ENCODE measurements around the gene CATSPER3. TPM values are rescaled to one million over a fixed set of nuclear protein-coding genes. Genes with fewer than 3 reads are reported as not detected.

The CATSPER3 gene
- total RNA-seq, 2 donors from 2014 or later: 0.52 TPM; not detected in 1

DNA sequence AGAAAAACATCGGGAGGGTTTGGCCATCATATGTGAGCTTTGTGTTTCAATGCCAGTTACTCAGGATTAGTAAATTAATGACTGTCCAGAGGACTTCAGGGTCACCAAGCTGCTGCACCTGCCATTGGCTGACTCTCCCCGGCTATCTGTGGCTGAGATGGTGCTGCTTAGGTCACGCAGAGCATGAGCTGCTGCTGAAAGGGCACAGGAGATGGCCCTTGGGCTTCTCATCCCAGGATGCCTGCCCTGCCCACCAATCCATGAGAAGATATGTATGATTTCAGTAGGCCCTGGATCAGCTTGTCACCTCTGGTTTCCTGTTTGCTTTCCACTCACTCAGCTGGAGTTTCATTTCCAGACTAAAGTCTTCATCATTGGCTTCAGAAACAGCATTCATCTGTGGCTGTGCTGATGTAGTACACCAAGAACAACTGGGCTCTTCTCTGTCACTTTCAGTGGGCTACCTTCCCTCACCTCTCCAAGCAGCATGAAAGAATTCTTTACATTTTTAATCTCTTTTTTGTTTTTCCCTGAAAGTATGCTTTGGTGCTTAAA, 2.4 kb upstream of the CATSPER3 start:
- ATAC-seq (no peak), DNase-seq (no peak)
- no peak overlapping the region for H3K27ac ChIP-seq
- H3K9me3 ChIP-seq: no peaks in the 10 kb centered on the region
- peaks cover 0 to 5% of the 10 kb centered on the region in 2 donors for H3K36me3 ChIP-seq (replicated peaks in 1 of 2; ENCODE audit: insufficient read depth in 1 of 2, low read depth in 2 of 2)
- intact Hi-C loops (cut with DNase I): no loop called here
- TF ChIP-seq, protein P1, sequence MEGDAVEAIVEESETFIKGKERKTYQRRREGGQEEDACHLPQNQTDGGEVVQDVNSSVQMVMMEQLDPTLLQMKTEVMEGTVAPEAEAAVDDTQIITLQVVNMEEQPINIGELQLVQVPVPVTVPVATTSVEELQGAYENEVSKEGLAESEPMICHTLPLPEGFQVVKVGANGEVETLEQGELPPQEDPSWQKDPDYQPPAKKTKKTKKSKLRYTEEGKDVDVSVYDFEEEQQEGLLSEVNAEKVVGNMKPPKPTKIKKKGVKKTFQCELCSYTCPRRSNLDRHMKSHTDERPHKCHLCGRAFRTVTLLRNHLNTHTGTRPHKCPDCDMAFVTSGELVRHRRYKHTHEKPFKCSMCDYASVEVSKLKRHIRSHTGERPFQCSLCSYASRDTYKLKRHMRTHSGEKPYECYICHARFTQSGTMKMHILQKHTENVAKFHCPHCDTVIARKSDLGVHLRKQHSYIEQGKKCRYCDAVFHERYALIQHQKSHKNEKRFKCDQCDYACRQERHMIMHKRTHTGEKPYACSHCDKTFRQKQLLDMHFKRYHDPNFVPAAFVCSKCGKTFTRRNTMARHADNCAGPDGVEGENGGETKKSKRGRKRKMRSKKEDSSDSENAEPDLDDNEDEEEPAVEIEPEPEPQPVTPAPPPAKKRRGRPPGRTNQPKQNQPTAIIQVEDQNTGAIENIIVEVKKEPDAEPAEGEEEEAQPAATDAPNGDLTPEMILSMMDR (IDR thresholded peaks at IDR 0.05): no peak
- no peak for TF ChIP-seq POLR2A (IDR thresholded peaks at IDR 0.05)
- H3K27me3 ChIP-seq: no peaks in the 10 kb centered on the region
- peaks cover 9% of the 10 kb centered on the region for H3K4me1 ChIP-seq
- no peak overlapping the region for H3K4me3 ChIP-seq
- WGBS, 2 donors: 74 to 81% methylated on average over 3 of the region's 3 CpGs

DNA sequence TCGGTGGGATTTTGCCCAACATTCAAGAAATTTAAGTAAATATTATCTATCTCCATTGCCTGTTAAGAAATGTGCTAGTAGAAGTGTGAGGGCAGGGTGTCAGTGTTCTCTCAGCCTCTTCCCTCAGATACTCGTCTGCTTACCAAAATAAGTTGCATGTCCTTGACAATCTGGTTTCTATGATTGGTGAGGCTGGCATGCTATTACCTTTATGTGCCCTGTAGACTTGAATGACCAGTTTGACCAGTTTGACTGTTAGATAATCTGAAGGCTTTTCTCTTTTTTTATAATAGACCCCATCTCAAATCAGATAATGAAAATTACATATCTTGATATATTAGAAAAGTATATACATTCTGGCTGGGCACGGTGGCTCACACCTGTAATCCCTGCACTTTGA, 348 bp downstream of the CATSPER3 start:
- no peak for DNase-seq
- no peak for TF ChIP-seq POLR2A (IDR thresholded peaks at IDR 0.05)
- TF ChIP-seq, protein P1 (IDR thresholded peaks at IDR 0.05): no peak
- Histone ChIP-seq H3K36me3 (replicated peaks in 1 of 2; ENCODE audit: insufficient read depth in 1 of 2, low read depth in 2 of 2) (peaks cover 0 to 3% of the 10 kb centered on the region in 2 donors), H3K4me3 (no peak overlapping the region), H3K27me3 (no peaks in the 10 kb centered on the region), H3K4me1 (peaks cover 9% of the 10 kb centered on the region), H3K9me3 (no peaks in the 10 kb centered on the region), H3K27ac (no peak overlapping the region)
- 44 to 48% methylated on average over 3 of the region's 3 CpGs for WGBS, 2 donors
- intact Hi-C loops (cut with DNase I): no loop called here
- no peak for ATAC-seq

GRCh38 chr5:134969166-134969565, 1.5 kb downstream of the CATSPER3 start:
- DNase-seq (no peak), ATAC-seq (no peak)
- TF ChIP-seq, protein P1 (IDR thresholded peaks at IDR 0.05): no peak
- no peak for TF ChIP-seq POLR2A (IDR thresholded peaks at IDR 0.05)
- peaks cover 9% of the 10 kb centered on the region for H3K4me1 ChIP-seq
- H3K27me3 ChIP-seq: no peaks in the 10 kb centered on the region
- no peak overlapping the region for H3K27ac ChIP-seq
- no peaks in the 10 kb centered on the region for H3K9me3 ChIP-seq
- H3K4me3 ChIP-seq: no peak overlapping the region
- intact Hi-C loops (cut with DNase I): no loop called here
- H3K36me3 ChIP-seq (replicated peaks in 1 of 2; ENCODE audit: insufficient read depth in 1 of 2, low read depth in 2 of 2): peaks cover 0 to 3% of the 10 kb centered on the region in 2 donors

DNA sequence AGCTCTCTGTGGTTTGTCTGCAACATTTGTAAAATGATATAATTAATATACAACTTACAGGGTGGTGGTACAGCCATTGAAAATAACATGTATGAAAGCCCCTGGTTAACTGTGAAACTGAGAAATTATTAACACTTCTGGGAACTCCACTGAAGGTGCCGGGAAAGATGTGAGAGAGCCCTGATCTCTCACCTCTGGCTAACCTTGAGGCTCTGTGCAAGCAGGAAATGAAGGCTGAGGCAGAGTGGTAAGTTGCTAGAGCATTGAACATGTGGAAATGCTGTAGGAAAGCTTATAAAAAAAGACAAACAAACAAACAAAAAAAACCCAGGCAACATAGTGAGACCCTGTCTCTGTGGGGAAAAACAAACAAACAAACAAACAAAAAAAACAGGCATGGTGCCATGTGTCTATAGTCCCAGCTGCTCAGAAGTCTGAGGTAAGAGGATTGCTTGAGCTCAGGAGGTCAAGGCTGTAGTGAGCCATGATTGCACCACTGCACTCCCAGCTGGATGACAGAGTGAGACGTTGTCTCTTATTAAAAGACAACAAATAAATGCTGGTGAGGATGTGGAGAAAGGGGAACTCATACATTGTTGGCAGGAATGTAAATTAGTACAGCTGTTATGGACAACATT, 7.5 kb downstream of the CATSPER3 start:
- Histone ChIP-seq H3K27ac (no peak overlapping the region), H3K27me3 (no peaks in the 10 kb centered on the region), H3K4me1 (no peaks in the 10 kb centered on the region), H3K9me3 (peaks cover 0 to 25% (median 0%) of the 10 kb centered on the region in 3 donors), H3K36me3 (replicated peaks in 1 of 2; ENCODE audit: insufficient read depth in 1 of 2, low read depth in 2 of 2) (no peaks in the 10 kb centered on the region), H3K4me3 (no peak overlapping the region)
- WGBS, 2 donors: 83 to 85% methylated on average over 2 of the region's 2 CpGs
- intact Hi-C loops (cut with DNase I): no loop called here
- ATAC-seq: no peak
- no peak for DNase-seq
- TF ChIP-seq POLR2A (IDR thresholded peaks at IDR 0.05): no peak
- TF ChIP-seq, protein P1 (IDR thresholded peaks at IDR 0.05): no peak

GRCh38 chr5:134975843-134976242, 8.1 kb downstream of the CATSPER3 start:
- DNase-seq (no peak), ATAC-seq (no peak)
- Histone ChIP-seq H3K4me1 (no peaks in the 10 kb centered on the region), H3K27ac (no peak overlapping the region), H3K9me3 (peaks cover 0 to 25% (median 0%) of the 10 kb centered on the region in 3 donors), H3K36me3 (replicated peaks in 1 of 2; ENCODE audit: insufficient read depth in 1 of 2, low read depth in 2 of 2) (no peaks in the 10 kb centered on the region), H3K4me3 (no peak overlapping the region), H3K27me3 (no peaks in the 10 kb centered on the region)
- TF ChIP-seq, protein P1 (IDR thresholded peaks at IDR 0.05): no peak
- no peak for TF ChIP-seq POLR2A (IDR thresholded peaks at IDR 0.05)
- intact Hi-C loops (cut with DNase I): no loop called here
